ENCODE measurements around the gene GDPD3. TPM values are rescaled to one million over a fixed set of nuclear protein-coding genes. Genes with fewer than 3 reads are reported as not detected.
A peak's percentile ranks its signal among the peaks of the same experiment; 100 is the strongest.

GDPD3 gene
- total RNA-seq, 1 donor from 2014 or later, result 0.50 TPM

DNA sequence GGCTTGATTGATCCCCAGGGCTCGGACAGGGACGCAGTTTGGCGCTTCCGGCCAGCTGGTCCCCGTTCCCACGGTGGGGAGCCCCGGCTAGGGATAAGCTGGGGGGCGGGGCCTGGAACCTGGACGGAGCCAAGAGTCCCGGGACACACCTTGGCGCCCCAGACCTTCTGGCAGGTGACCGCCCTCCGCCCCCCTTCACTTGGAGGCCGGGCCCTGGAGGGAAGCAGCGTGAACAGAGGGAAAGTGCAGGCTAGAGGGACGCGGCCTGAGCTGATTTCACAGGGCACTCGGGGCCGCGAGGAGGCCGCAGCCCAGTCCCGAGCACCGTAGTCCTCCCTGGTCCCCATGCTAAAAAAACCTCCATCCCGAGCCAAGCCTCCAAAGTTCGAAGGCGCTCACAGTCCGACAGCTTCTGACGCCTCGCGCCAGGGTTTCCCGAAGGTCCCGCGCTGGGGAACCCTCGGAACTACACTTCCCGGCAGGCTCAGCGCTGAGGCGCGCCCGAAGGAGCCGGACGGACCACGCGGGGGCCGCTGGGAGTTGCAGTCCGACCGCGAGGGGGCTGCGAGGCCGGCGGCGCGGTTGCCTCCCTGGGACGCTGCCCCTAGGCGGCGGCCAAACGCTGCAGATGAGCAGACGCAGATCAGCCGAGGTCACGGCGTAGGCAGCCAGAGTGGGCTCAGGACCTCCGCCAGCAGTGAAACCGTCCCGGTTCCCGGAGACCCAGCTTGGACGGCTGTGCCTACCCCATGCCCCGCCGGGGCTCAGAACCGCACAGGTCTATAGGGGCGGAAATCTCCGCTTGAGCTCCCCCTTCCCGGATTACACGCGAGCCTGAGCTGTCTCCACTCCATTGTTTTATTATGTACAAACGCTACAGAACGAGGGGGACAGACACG lies 21.6 kb downstream of the GDPD3 start, which contains the start of gene TBX6:
Gene TBX6, minus strand, starts transcription at position 451 of the 899 bp plus-strand sequence. CDS start 731 bp downstream, outside the sequence.
- Histone ChIP-seq H3K4me3 (ENCODE audit: low read depth, low read length) (peak within 1 kb of the TSS; percentile 47), H3K36me3 (ENCODE audit: control insufficient read depth, insufficient read depth, low read length) (no peaks in the 10 kb centered on the region), H3K27me3 (ENCODE audit: control insufficient read depth, insufficient read depth, low read length) (no peaks in the 10 kb centered on the region)
- TF ChIP-seq CTCF (IDR thresholded peaks at IDR 0.05; ENCODE audit: insufficient read depth, low read length, poor library complexity, severe bottlenecking), result peak; percentile 66
- peak; percentile 53 for DNase-seq (ENCODE audit: low read depth)

DNA sequence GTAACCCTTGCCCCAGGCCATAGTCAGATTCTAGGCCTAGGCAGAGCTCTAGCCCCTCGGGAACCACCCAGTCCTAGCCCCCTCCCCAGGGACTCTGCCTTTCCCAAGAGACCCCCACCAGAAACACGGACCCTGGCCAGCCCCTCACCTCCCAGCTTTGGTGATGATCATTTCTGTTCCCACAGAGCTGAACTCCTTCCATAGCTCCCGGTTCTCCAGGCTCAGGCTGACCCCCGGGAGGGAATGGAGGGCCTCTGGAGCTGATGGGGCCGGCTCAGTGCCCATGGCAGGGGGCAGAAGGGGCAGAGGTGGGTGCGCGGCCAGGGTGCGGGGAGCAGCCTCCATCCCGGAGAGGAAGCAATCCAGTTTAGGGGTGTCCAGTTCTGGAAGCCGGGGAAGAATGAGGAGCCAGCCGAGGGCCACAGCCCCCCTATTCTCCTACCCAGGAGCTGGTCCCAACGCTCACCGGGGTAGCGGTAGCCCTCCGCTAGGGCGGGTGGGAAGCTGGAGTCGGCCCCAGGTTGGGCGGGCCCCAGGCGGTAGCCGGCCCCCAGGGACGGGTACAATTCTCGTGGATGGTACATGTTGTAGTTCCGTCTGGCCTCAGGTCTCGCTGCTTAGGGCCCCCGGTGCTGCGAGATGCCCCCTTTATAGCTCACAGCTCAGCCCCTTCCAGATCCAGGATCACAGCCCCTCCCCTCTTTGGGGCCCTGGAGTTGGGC lies 22.6 kb downstream of the GDPD3 start:
- DNase-seq (ENCODE audit: low read depth), result no peak
- Histone ChIP-seq H3K36me3 (ENCODE audit: control insufficient read depth, insufficient read depth, low read length) (no peaks in the 10 kb centered on the region), H3K27me3 (ENCODE audit: control insufficient read depth, insufficient read depth, low read length) (no peaks in the 10 kb centered on the region), H3K4me3 (ENCODE audit: low read depth, low read length) (no peak overlapping the region)
- no peak for TF ChIP-seq CTCF (IDR thresholded peaks at IDR 0.05; ENCODE audit: insufficient read depth, low read length, poor library complexity, severe bottlenecking)

DNA sequence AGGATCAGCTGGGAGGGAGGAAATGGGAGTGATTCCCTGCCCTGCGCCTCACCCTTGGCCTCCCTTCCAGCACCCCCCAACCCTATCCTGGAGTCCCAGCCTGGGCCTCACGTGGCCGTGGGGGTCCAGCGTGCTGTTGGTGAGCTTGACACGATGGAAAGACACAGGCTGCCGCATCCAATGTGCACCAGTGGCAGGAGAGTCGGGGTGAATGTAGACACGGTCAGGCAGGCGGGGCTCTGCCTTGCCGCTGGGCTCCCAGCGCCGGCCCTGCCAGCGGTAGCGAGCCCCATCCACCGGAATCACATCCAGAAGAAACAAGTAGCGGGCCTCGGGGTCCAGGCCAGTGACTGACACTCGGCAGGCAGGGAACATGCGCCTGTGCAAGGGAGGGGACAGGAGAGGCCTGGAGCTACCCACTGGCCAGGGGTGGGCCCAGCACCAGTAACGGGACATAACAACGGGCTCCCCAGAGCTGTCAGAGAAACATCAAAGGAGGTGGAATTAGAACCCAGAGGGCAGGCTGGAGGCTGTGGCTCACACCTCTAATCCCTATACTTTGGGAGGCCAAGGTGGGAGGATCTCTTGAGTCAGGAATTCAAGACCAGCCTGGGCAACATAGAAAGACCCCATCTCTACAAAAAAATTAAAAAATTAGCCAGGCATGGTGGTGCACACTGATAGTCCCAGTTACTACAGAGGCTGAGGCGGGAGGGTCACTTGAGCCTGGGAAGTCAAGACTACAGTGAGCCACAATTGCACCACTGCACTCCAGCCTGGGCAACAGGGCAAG lies 24.3 kb downstream of the GDPD3 start:
- H3K27me3 ChIP-seq (ENCODE audit: control insufficient read depth, insufficient read depth, low read length), result no peaks in the 10 kb centered on the region
- H3K4me3 ChIP-seq (ENCODE audit: low read depth, low read length), result no peak overlapping the region
- no peaks in the 10 kb centered on the region for H3K36me3 ChIP-seq (ENCODE audit: control insufficient read depth, insufficient read depth, low read length)
- DNase-seq (ENCODE audit: low read depth), result no peak
- TF ChIP-seq CTCF (IDR thresholded peaks at IDR 0.05; ENCODE audit: insufficient read depth, low read length, poor library complexity, severe bottlenecking), result no peak

DNA sequence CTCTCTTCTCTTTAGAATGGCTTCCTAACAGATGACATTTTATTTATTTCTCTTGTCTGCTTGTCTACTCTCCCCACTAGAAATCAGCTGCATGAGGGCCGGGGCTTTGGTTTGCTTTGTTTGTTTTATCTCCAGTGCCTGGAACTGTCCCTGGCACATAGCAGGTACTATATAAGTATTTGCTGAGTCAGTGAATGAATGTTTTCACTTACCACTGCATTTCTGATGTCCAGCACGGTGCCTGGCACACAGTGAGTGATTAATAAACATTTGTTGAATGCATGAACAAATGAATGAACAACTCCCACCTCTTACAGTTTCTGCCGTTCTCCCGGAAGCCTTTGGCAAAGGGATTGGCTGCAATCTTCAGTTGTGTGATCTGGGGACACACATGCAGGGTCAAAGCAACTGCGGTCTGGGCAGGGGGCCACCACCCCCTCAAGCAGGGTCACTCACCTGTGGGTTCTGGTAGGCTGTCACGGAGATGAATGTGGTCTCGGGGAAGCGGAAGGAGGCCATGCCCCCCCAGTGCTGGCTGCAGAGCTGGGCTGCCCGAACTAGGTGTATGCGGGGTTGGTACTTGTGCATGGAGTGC lies 25.0 kb downstream of the GDPD3 start:
- H3K27me3 ChIP-seq (ENCODE audit: control insufficient read depth, insufficient read depth, low read length), result no peaks in the 10 kb centered on the region
- TF ChIP-seq CTCF (IDR thresholded peaks at IDR 0.05; ENCODE audit: insufficient read depth, low read length, poor library complexity, severe bottlenecking), result no peak
- no peaks in the 10 kb centered on the region for H3K36me3 ChIP-seq (ENCODE audit: control insufficient read depth, insufficient read depth, low read length)
- DNase-seq (ENCODE audit: low read depth), result no peak
- H3K4me3 ChIP-seq (ENCODE audit: low read depth, low read length), result no peak overlapping the region

- DNase-seq (ENCODE audit: low read depth), result no peak
- Histone ChIP-seq H3K4me3 (ENCODE audit: low read depth, low read length) (no peak overlapping the region), H3K36me3 (ENCODE audit: control insufficient read depth, insufficient read depth, low read length) (no peaks in the 10 kb centered on the region), H3K27me3 (ENCODE audit: control insufficient read depth, insufficient read depth, low read length) (no peaks in the 10 kb centered on the region)
- no peak for TF ChIP-seq CTCF (IDR thresholded peaks at IDR 0.05; ENCODE audit: insufficient read depth, low read length, poor library complexity, severe bottlenecking)
These were observed 26.0 kb downstream of the GDPD3 start for GRCh38 chr16:30087181-30087898.

Data from kidney epithelial cell (primary cell).